PC-9 (cell line): Measurements from ENCODE around the gene DYRK3. TPM values are rescaled to one million over a fixed set of nuclear protein-coding genes. Genes with fewer than 3 reads are reported as not detected.

ENCODE experiments used
- BruUV-seq: library from RNA; stranded (reverse); fragments of 400-500 nt; replicated peaks from 2 replicates; lab custom pipeline; 2021; lab: Mats Ljungman, UMichigan
- CTCF ChIA-PET: fragments of 300-600 bp; sonication (Branson Sonifier 250); formaldehyde crosslinking; loops from one replicate; lab custom pipeline; 2022; ENCODE audit warnings: antibody characterized with exemption; lab: Charles Lee
- POLR2A ChIA-PET: fragments of 300-600 bp; sonication (Branson Sonifier 250); formaldehyde crosslinking; loops from one replicate; lab custom pipeline; 2022; ENCODE audit warnings: antibody characterized with exemption; ENCODE audit not compliant: unreplicated experiment; lab: Charles Lee
- DNase-seq, 2 experiments: peaks; one replicate each; pipeline versions ENCODE4 v3.0.0 to v3.0.0-alpha.2; 2015 to 2022; ENCODE audit warnings: mixed read lengths in 1 of 2
- H2AFZ ChIP-seq: fragments of 200-600 bp; sonication (generic); 2 replicates; pipeline ENCODE4 v1.8.1; 2017; ENCODE audit warnings: antibody characterized with exemption
- H3F3A ChIP-seq: fragments of 200-600 bp; sonication (generic); 2 replicates; pipeline ENCODE4 v1.8.1; 2017; ENCODE audit warnings: antibody characterized with exemption, mild to moderate bottlenecking, low read depth; ENCODE audit not compliant: insufficient read depth
- H3K27ac ChIP-seq: fragments of 200-600 bp; sonication (generic); 2 replicates; pipeline ENCODE4 v1.6.1; 2016; ENCODE audit warnings: mixed run types
- H3K27me3 ChIP-seq: fragments of 200-600 bp; sonication (generic); 2 replicates; pipeline ENCODE4 v1.6.1; 2016; ENCODE audit warnings: low read depth, mixed run types; ENCODE audit not compliant: insufficient read depth
- H3K36me3 ChIP-seq: fragments of 200-600 bp; sonication (generic); 2 replicates; pipeline ENCODE4 v1.6.1; 2016; ENCODE audit warnings: low read depth, mixed run types
- H3K4me1 ChIP-seq: fragments of 200-600 bp; sonication (generic); replicated peaks from 2 replicates; pipeline ENCODE4 v1.6.1; 2016; ENCODE audit warnings: mixed run types; ENCODE audit not compliant: insufficient read depth
- H3K4me2 ChIP-seq: fragments of 200-600 bp; sonication (generic); 2 replicates; pipeline ENCODE4 v1.6.1; 2017; ENCODE audit warnings: mixed run types
- H3K4me3 ChIP-seq: fragments of 200-600 bp; sonication (generic); 2 replicates; pipeline ENCODE4 v1.6.1; 2016; ENCODE audit warnings: mixed run types
- H3K79me2 ChIP-seq: fragments of 200-600 bp; sonication (generic); 2 replicates; pipeline ENCODE4 v1.6.1; 2017; ENCODE audit warnings: low read depth, mixed run types
- H3K9me2 ChIP-seq: fragments of 200-600 bp; sonication (generic); 2 replicates; pipeline ENCODE4 v1.8.1; 2017; ENCODE audit warnings: mild to moderate bottlenecking; ENCODE audit not compliant: insufficient read depth
- H3K9me3 ChIP-seq: fragments of 200-600 bp; sonication (generic); 2 replicates; pipeline ENCODE4 v1.8.1; 2016; ENCODE audit warnings: low read depth; ENCODE audit not compliant: insufficient read depth
- H4K20me1 ChIP-seq: fragments of 200-600 bp; sonication (generic); 2 replicates; pipeline ENCODE4 v1.8.1; 2017; ENCODE audit not compliant: insufficient read depth
- CTCF ChIP-seq: fragments of 200-600 bp; sonication (generic); conservative IDR thresholded peaks from 2 replicates; pipeline ENCODE4 v1.6.1; 2017; ENCODE audit warnings: mixed run types, antibody characterized with exemption, mild to moderate bottlenecking, moderate library complexity
- EZH2 ChIP-seq: fragments of 200-600 bp; sonication (generic); IDR thresholded peaks from 2 replicates; pipeline ENCODE4 v1.8.0; 2017; ENCODE audit warnings: antibody characterized with exemption, low read depth
- intact Hi-C: fragments of 100-400 bp; cut with micrococcal nuclease; formaldehyde crosslinking; loops from one replicate; pipeline ENCODE4 v1.10.0; 2022; ENCODE audit not compliant: unreplicated experiment
- total RNA-seq: library from RNA; stranded (reverse); gene quantifications from 2 replicates; pipeline ENCODE4 v1.2.3, GENCODE V29; 2021

The DYRK3 gene
- total RNA-seq, 1 experiment from 2014 or later, result 3.3 TPM

DNA sequence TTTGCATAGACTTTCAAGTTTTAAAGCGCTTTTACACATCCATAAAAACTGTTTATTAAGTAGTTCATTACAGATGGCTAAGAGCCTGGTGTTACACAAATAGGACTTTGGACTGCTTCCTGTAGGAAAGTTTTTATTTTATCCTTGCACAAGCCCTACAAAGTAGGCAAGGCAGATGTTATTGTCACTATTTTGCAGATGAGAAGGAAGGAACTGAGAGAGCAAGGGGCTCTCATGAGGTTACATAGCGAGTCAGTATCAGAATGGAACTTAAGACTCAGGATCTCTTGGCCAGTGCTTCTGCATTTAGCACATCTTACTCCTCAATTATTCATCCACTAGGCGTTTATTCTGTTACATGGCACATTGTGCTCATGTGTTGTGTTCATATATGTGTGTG, 46.8 kb downstream of the DYRK3 start:
- H3K4me3 ChIP-seq, result no peak overlapping the region
- peaks cover 5% of the 10 kb centered on the region; the same call in 1 of the 2 replicates for H3F3A ChIP-seq
- H2AFZ ChIP-seq, result no peak overlapping the region
- ChIA-PET CTCF (no interaction called here), POLR2A (interaction anchor here (1.0 kb wide), 1 partner anchor 69 kb away, joined by 5 read pairs; no protein-coding TSS in a partner anchor)
- TF ChIP-seq EZH2, result no peak
- TF ChIP-seq CTCF, result no peak
- H3K79me2 ChIP-seq, result peaks cover 15% of the 10 kb centered on the region
- H3K4me2 ChIP-seq, result no peak overlapping the region
- H3K27ac ChIP-seq, result no peak overlapping the region
- H3K36me3 ChIP-seq, result no peaks in the 10 kb centered on the region
- intact Hi-C loops, result no loop called here
- no peaks in the 10 kb centered on the region for H3K9me2 ChIP-seq
- peaks cover 9% of the 10 kb centered on the region; the same call in 1 of the 2 replicates for H4K20me1 ChIP-seq
- no TSS peak for BruUV-seq
- DNase-seq, result no peak
- H3K9me3 ChIP-seq, result no peaks in the 10 kb centered on the region
- no peaks in the 10 kb centered on the region for H3K27me3 ChIP-seq
- peaks cover 13% of the 10 kb centered on the region for H3K4me1 ChIP-seq

DNA sequence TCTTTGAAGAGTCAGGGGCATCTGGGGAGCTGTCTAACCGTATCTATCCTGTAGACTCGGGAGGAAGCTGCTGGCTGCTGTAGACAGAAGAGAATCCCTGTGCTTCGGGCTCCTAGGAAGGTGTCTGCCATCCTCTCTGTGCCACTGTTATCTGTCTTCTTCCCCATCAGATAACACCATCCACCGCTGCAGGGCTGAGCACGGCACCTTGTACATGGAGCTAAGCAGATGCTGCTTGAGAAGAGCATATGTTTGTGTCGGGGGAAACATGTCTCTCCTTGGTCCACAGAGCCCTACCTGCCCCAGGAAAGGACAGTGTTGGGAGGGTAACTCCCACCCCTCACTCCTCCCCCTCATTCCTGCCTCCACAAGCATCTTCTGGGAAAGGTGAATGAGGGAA, 48.0 kb downstream of the DYRK3 start:
- peaks cover 21% of the 10 kb centered on the region for H4K20me1 ChIP-seq
- H3K27ac ChIP-seq, result no peak overlapping the region
- H3K9me3 ChIP-seq, result no peaks in the 10 kb centered on the region
- H3F3A ChIP-seq, result peaks cover 5% of the 10 kb centered on the region; the same call in 1 of the 2 replicates
- no TSS peak for BruUV-seq
- DNase-seq, result no peak
- CTCF ChIA-PET, result no interaction called here
- no peaks in the 10 kb centered on the region for H3K9me2 ChIP-seq
- no peaks in the 10 kb centered on the region for H3K27me3 ChIP-seq
- H3K36me3 ChIP-seq, result no peaks in the 10 kb centered on the region
- no peak overlapping the region for H3K4me2 ChIP-seq
- H3K4me3 ChIP-seq, result no peak overlapping the region
- H2AFZ ChIP-seq, result no peak overlapping the region
- POLR2A ChIA-PET, result no interaction called here
- H3K4me1 ChIP-seq, result peaks cover 25% of the 10 kb centered on the region
- intact Hi-C loops, result no loop called here
- peaks cover 27% of the 10 kb centered on the region for H3K79me2 ChIP-seq
- TF ChIP-seq EZH2 (no peak), CTCF (no peak)

- no peaks in the 10 kb centered on the region for H3K9me2 ChIP-seq
- no peaks in the 10 kb centered on the region for H3K27me3 ChIP-seq
- CTCF ChIA-PET, result interaction anchor here (0.6 kb wide), 1 partner anchor 294 kb away, joined by 3 read pairs; no protein-coding TSS in a partner anchor
- BruUV-seq, result TSS peak; percentile 34
- POLR2A ChIA-PET, result interaction anchor here (0.7 kb wide), 4 partner anchors 16 to 370 kb away, joined by 3 to 8 read pairs (median 3); partner anchors contain the start of gene EIF2D
- intact Hi-C loops, result no loop called here
- peaks cover 34% of the 10 kb centered on the region for H3K79me2 ChIP-seq
- H3K9me3 ChIP-seq, result no peaks in the 10 kb centered on the region
- H3K27ac ChIP-seq, result no peak overlapping the region
- DNase-seq, result no peak
- no peaks in the 10 kb centered on the region for H3K36me3 ChIP-seq
- peaks cover 28% of the 10 kb centered on the region for H4K20me1 ChIP-seq
- TF ChIP-seq CTCF (no peak), EZH2 (no peak)
- peak overlapping the region; percentile 96 for H3K4me2 ChIP-seq
- peaks cover 25% of the 10 kb centered on the region for H3K4me1 ChIP-seq
- peaks cover 5% of the 10 kb centered on the region; the same call in 1 of the 2 replicates for H3F3A ChIP-seq
- no peak overlapping the region; the same call in 1 of the 2 replicates for H3K4me3 ChIP-seq
- H2AFZ ChIP-seq, result peak overlapping the region; percentile 67; the same call in 1 of the 2 replicates
Observed at GRCh38 chr1:206684003-206684402, 48.7 kb downstream of the DYRK3 start.
